Activated gamma-delta T cell (primary cell): ENCODE results near the gene ATXN3.
A peak's percentile ranks its signal among the peaks of the same experiment; 100 is the strongest.

Source experiments
- DNase-seq: peaks from one replicate; lab custom pipeline; 2025; lab: John Stamatoyannopoulos, UW
- total RNA-seq, 2 donors: gene quantifications; one replicate each; lab custom pipeline; 2026; lab: John Stamatoyannopoulos, UW

ATXN3 gene
- total RNA-seq: 74.2 to 99.9 reads per million in 2 donors

GRCh38 chr14:92106143-92106926, at the start of gene ATXN3:
Gene ATXN3, minus strand, starts transcription at chr14:92106582. Its CDS starts 30 bp downstream, at chr14:92106552.
- DNase-seq: peak; percentile 92

GRCh38 chr14:92154283-92154942, 48.0 kb upstream of the ATXN3 start:
- no peak for DNase-seq

GRCh38 chr14:92153581-92153980, 47.2 kb upstream of the ATXN3 start:
- no peak for DNase-seq

- no peak for DNase-seq
Observed at GRCh38 chr14:92144708-92145107, 38.3 kb upstream of the ATXN3 start.

GRCh38 chr14:92143962-92144361, 37.6 kb upstream of the ATXN3 start:
- DNase-seq: no peak

- no peak for DNase-seq
Observed at GRCh38 chr14:92143309-92143708, 36.9 kb upstream of the ATXN3 start.

GRCh38 chr14:92135269-92135668, 28.9 kb upstream of the ATXN3 start:
- no peak for DNase-seq

GRCh38 chr14:92134456-92134855, 28.1 kb upstream of the ATXN3 start:
- DNase-seq: no peak

GRCh38 chr14:92122761-92123160, 16.4 kb upstream of the ATXN3 start:
- no peak for DNase-seq

- no peak for DNase-seq
Observed at GRCh38 chr14:92122351-92122677, 15.9 kb upstream of the ATXN3 start.

GRCh38 chr14:92121670-92122350, 15.4 kb upstream of the ATXN3 start, which contains the start of the genes CPSF2 and NDUFB1:
Gene CPSF2, plus strand, starts transcription at chr14:92121969. Its CDS starts 9,016 bp downstream, at chr14:92130985.
Gene NDUFB1, minus strand, starts transcription at chr14:92121706. Its CDS starts 4,069 bp downstream, at chr14:92117637.
- DNase-seq: peak; percentile 63

GRCh38 chr14:92121207-92121669, 14.9 kb upstream of the ATXN3 start:
- no peak for DNase-seq

- no peak for DNase-seq
Observed at GRCh38 chr14:92109490-92109889, 3.1 kb upstream of the ATXN3 start.

GRCh38 chr14:92108345-92109254, 2.2 kb upstream of the ATXN3 start:
- no peak for DNase-seq

- DNase-seq: no peak
Observed at GRCh38 chr14:92105893-92106142, 564 bp downstream of the ATXN3 start.

GRCh38 chr14:92105073-92105892, 1.1 kb downstream of the ATXN3 start:
- no peak for DNase-seq

GRCh38 chr14:92103363-92103989, 2.9 kb downstream of the ATXN3 start:
- no peak for DNase-seq

- no peak for DNase-seq
Observed at GRCh38 chr14:92099802-92100201, 6.6 kb downstream of the ATXN3 start.

- DNase-seq: no peak
Observed at GRCh38 chr14:92093320-92093719, 13.1 kb downstream of the ATXN3 start.

- DNase-seq: no peak
Observed at GRCh38 chr14:92088494-92088893, 17.9 kb downstream of the ATXN3 start.
